Measurements from ENCODE around the gene NDUFB2.

DNA sequence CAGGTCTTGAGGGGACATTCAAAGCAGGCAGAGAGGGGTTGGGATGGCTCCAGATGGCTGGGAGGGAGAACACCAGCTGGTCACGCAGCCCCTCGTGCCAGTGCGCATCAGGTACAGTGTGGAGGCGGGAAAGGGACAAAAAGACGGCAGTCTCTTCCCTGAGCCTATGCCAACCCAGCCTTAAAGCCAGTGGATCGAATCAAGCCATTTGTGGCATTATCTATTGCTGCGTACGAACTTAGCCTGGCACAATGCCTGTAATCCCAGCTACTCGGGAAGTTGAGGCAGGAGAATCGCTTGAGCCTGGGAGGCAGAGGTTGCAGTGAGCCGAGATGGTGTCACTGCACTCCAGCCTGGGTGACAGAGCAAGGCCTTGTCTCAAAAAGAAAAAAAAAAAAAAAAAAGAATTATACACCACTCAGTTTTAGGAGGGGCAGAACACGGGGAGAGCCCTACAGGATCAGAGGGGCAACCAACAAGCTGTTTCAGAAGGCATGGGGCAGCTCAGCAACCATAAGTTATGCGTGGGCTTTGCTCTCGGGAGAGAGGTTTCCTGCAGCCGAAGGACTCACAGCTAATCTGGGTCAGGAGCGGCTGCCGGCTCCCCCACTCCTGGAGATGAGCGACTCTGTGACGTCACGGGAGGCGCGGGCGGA is 356 bp upstream of the NDUFB2 start:
- TF ChIP-seq, protein P1, sequence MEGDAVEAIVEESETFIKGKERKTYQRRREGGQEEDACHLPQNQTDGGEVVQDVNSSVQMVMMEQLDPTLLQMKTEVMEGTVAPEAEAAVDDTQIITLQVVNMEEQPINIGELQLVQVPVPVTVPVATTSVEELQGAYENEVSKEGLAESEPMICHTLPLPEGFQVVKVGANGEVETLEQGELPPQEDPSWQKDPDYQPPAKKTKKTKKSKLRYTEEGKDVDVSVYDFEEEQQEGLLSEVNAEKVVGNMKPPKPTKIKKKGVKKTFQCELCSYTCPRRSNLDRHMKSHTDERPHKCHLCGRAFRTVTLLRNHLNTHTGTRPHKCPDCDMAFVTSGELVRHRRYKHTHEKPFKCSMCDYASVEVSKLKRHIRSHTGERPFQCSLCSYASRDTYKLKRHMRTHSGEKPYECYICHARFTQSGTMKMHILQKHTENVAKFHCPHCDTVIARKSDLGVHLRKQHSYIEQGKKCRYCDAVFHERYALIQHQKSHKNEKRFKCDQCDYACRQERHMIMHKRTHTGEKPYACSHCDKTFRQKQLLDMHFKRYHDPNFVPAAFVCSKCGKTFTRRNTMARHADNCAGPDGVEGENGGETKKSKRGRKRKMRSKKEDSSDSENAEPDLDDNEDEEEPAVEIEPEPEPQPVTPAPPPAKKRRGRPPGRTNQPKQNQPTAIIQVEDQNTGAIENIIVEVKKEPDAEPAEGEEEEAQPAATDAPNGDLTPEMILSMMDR (conservative IDR thresholded peaks at IDR 0.05; ENCODE audit: low read length) = no peak
- TF ChIP-seq EZH2phosphoT487 (IDR thresholded peaks at IDR 0.05; ENCODE audit: borderline replicate concordance) = no peak
